Lower leg skin (tissue), 3 donors: ENCODE measurements around the gene CD28.

Experiments
- CTCF ChIP-seq, 3 donors: fragments of 450-650 bp; IDR thresholded peaks; one replicate each; pipeline ENCODE4 v1.5.1; 2016; ENCODE audit warnings: antibody characterized with exemption in 3 of 3, mild to moderate bottlenecking in 3 of 3, moderate library complexity in 2 of 3
- POLR2A ChIP-seq, 2 donors: fragments of 450-650 bp; IDR thresholded peaks; one replicate each; pipeline ENCODE4 v1.6.1; 2016 to 2017; ENCODE audit warnings: antibody characterized with exemption in 2 of 2, mild to moderate bottlenecking in 1 of 2, moderate library complexity in 1 of 2

GRCh38 chr2:203682688-203683130 lies 23.7 kb upstream of the CD28 start:
- TF ChIP-seq POLR2A (IDR thresholded peaks at IDR 0.05) = no peak
- TF ChIP-seq CTCF (IDR thresholded peaks at IDR 0.05) = no peak
